ENCODE data around the gene PDE6H. TPM values are rescaled to one million over a fixed set of nuclear protein-coding genes. Genes with fewer than 3 reads are reported as not detected.

Gene PDE6H
- total and polyA plus RNA-seq, 11 donors: not detected

GRCh38 chr12:14950421-14950820, 22.4 kb upstream of the PDE6H start:
- H3K36me3 ChIP-seq: peaks cover 0 to 56% (median 39%) of the 10 kb centered on the region in 9 donors
- DNase-seq: no peak
- peak overlapping the region in 9 of 12 donors; percentile 33 to 92 (median 78) for H3K27ac ChIP-seq
- WGBS, 4 donors: 53 to 68% (median 60%) methylated on average over 4 of the region's 4 CpGs
- intact Hi-C loops (cut with DNase I): loop anchor here in 3 of 10 donors (5.0 kb wide), 3 partner anchors 48 to 108 kb away; partner anchors contain the start of gene ART4 (in 1 of the 3)
- H3K4me1 ChIP-seq: peaks cover 5 to 96% (median 59%) of the 10 kb centered on the region in 12 donors
- peak overlapping the region in 1 of 12 donors; percentile 18 for H3K4me3 ChIP-seq
- ATAC-seq: no peak
- no peaks in the 10 kb centered on the region for H3K27me3 ChIP-seq
- TF ChIP-seq CTCF (IDR thresholded peaks at IDR 0.05) (no peak), POLR2A (IDR thresholded peaks at IDR 0.05) (no peak)
- no peaks in the 10 kb centered on the region for H3K9me3 ChIP-seq

- peak overlapping the region in 1 of 12 donors; percentile 18 for H3K4me3 ChIP-seq
- no peaks in the 10 kb centered on the region for H3K27me3 ChIP-seq
- H3K4me1 ChIP-seq: peaks cover 5 to 98% (median 64%) of the 10 kb centered on the region in 12 donors
- peak overlapping the region; percentile 11 to 92 (median 74) for H3K27ac ChIP-seq
- 47 to 64% (median 51%) methylated on average over 6 of the region's 6 CpGs for WGBS, 4 donors
- DNase-seq (peak in 2 of 5 donors; percentile 32 to 51), ATAC-seq (peak; percentile 56 to 86 (median 66))
- intact Hi-C loops (cut with DNase I): loop anchor here in 3 of 10 donors (5.0 kb wide), 3 partner anchors 49 to 109 kb away; partner anchors contain the start of gene ART4 (in 1 of the 3)
- peaks cover 0 to 49% (median 31%) of the 10 kb centered on the region in 9 donors for H3K36me3 ChIP-seq
- TF ChIP-seq POLR2A (IDR thresholded peaks at IDR 0.05) (no peak), CTCF (IDR thresholded peaks at IDR 0.05) (no peak)
- H3K9me3 ChIP-seq: no peaks in the 10 kb centered on the region
These were observed 21.7 kb upstream of the PDE6H start for GRCh38 chr12:14950982-14951746.

GRCh38 chr12:14951851-14952250, 21.0 kb upstream of the PDE6H start:
- 19 to 44% (median 39%) methylated on average over 1 of the region's 1 CpG for WGBS, 4 donors
- Histone ChIP-seq H3K36me3 (peaks cover 0 to 42% (median 24%) of the 10 kb centered on the region in 9 donors), H3K27ac (peak overlapping the region; percentile 11 to 92 (median 74)), H3K9me3 (no peaks in the 10 kb centered on the region), H3K27me3 (no peaks in the 10 kb centered on the region), H3K4me1 (peaks cover 5 to 98% (median 70%) of the 10 kb centered on the region in 12 donors), H3K4me3 (peak overlapping the region in 1 of 12 donors; percentile 18)
- ATAC-seq: no peak
- intact Hi-C loops (cut with DNase I): loop anchor here in 3 of 10 donors (5.0 kb wide), 3 partner anchors 50 to 110 kb away; partner anchors contain the start of gene ART4 (in 1 of the 3)
- TF ChIP-seq POLR2A (IDR thresholded peaks at IDR 0.05): no peak
- no peak for TF ChIP-seq CTCF (IDR thresholded peaks at IDR 0.05)
- DNase-seq: no peak

Measured in heart left ventricle (tissue), 16 donors.